ENCODE measurements around the gene FOXO6.

DNA sequence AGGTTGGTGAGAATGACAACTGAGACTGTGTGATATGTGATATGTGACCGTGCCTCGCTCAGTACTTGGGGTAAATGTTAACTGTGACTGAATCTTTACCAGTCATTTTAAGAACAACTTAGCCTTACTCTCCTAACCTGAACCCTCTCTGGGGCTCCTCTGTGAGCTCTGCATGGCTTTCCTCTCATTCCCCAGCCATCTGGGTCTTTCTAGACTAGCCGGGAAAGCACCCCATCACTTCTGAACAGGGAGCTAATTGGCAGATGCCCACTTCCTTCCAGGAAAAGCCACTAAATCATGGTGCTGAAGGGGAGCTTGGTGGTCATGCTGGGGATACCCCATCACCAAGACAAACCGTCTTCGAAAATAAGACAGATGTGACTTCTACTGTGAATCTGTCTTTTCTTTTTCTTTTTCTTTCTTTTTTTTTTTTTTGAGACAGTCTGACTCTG is 16.5 kb upstream of the FOXO6 start:
- TF ChIP-seq RARA (CRISPR knock-in tag; IDR thresholded peaks at IDR 0.05) (no peak), HNRNPK (IDR thresholded peaks at IDR 0.05; ENCODE audit: low read depth, low read length, poor library complexity, severe bottlenecking) (no peak), SP1 (IDR thresholded peaks at IDR 0.05) (no peak), SP1 (CRISPR knock-in tag; IDR thresholded peaks at IDR 0.05) (no peak), ZNF138 (CRISPR knock-in tag; IDR thresholded peaks at IDR 0.05; ENCODE audit: low read depth) (no peak), RAD51 (IDR thresholded peaks at IDR 0.05; ENCODE audit: borderline replicate concordance) (no peak), ELF4 (CRISPR knock-in tag; IDR thresholded peaks at IDR 0.05; ENCODE audit: borderline replicate concordance) (no peak)

All from HepG2 (cell line).